Stimulated activated CD8-positive, alpha-beta memory T cell treated with anti-CD3 and anti-CD28 coated beads, Interleukin-4, amount 100 ng/mL, for 48 hours (primary cell): ENCODE data around the gene NADK2.

Experiments used
- DNase-seq: peaks from one replicate; pipeline ENCODE4 v3.0.0-alpha.2; 2020

The NADK2 gene

DNA sequence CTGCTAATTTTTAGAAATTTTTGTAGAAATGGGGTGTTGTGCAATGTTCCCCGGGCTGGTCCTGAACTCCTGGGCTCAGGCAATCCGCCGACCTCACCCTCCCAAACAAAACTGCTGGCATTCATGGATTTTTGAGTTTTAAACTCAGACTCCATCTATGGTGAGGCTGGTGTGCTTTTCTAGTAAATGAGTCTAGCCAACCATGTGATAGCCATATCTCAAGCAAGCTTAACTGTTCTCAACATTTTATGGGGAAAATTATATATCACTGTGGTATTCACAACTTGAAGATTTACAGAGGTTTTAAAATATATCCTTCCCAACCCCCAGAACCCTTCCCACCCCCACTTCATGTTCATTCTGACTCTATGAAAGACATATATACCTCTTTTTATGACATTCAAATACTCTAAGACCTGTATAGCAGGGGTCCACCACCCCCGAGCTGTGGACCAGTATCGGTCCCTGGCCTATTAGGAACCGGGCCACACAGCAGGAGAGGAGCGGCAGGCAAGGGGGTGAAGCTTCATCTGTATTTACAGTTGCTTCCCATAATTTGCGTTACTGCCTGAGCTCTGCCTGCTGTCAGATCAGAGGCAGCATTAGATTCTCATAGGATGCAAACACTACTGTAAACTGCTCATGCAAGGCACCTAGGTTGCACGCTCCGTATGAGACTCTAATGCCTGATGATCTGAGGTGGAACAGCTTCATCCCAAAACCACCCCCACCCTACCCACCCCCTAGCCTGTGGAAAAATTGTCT is 4.5 kb upstream of the NADK2 start:
- DNase-seq: no peak

DNA sequence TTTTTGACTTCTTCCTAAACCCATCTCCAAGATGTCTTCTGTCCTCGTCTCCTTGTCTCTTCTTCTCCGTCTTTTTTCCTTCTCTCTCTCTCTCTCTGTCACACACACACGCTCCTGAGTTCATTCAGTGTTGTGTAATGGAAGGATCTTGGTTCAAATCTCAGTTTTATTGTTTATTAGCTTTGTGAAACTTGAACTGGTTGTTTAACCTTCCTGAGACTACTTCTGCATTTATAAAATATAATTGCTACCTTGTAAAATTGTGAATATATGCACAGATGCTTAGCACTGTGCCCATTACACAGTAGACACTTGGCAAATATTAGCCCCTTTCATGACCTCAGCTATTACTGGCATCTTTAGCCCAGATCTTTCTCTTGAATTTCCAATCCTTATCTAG is 2.4 kb upstream of the NADK2 start:
- DNase-seq: no peak

GRCh38 chr5:36243653-36244052 is 1.9 kb upstream of the NADK2 start:
- DNase-seq: no peak

DNA sequence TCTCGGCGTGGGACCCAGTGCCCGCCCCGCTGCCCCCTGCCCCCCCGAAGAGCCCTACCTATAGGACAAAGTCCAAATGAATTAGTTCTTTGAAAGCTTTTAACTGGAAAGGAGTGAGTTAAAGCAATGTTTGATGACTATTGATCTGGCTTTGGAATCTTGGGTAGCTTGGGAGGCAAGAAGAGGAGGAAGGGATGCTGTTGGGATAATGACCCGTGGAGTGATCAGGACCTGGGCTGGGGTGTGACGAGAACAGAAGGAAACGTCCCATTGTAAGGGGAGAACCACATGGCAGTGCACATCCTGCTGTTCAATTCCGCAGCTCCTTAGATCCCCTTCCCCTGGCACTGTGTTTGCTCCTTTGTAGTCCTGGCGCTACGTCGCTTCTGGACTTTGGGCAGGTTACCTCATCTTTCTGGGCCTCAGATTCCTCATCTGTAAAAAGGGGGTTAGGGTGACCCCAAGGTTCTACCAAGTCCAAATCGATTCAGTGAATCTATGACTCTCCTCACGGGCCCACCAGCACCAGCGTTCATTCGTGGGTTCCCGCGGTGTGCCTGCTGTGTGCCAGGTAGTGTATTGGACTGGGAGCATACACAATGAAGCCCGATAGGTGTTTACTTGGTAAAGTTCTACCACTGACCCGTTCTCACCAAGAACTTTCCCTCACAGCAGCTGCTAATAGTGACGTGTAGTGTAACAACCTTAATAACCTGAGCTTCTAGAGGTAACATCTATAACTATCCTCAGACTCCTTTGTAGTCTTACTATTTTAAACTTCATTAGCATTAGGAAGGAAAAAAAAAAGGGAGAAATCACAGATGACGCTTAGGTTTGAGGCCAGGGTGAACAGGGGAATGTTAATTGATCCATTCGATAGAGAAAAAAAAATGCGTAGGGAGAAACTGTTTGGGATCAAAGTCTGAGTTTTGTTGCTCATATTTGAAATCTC is 1.1 kb upstream of the NADK2 start:
- peak; percentile 26 for DNase-seq

GRCh38 chr5:36240779-36241630 is 720 bp downstream of the NADK2 start:
- DNase-seq: peak; percentile 63

DNA sequence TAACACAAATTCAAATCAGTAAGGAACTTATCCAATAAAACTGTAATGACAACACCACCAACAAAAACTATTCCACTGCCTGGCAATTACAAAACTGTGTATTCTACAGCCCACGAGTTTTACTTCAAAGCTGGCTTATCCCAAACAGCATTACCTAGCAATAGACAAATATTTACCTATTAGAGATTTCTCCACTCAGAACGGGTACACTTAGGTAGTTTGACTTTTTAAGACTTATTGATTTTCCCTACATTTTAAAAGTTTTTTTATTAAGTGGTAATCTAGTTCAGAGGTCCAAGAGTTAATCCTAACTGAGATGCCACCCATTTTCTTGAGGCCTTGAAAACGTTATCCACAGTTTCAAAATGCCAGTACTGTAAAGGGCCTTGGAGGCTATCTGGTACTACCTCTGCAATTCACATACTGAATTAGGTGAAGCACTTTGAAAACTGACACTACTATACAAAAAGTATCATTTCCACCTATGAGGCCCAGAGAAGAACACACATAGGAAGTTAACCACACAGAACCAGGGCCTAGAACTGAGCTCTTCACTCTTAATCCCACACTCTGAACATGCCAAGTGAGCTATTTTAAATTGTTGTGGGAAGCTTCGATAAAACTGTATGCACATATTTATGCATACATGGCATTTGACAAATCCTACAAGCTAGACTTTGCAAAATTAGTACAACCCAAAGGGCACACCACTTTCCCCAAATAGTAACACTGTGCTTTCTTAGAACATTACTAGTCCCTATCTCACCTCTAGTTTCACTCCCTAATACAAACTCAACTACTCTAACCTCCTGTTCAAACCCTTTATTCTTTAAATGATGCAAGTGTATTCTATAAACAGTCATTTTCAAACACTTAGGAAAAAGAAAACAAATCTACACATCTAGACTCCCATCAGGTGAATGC is 2.1 kb downstream of the NADK2 start:
- no peak for DNase-seq

GRCh38 chr5:36238502-36239295 is 3.0 kb downstream of the NADK2 start:
- DNase-seq: no peak

DNA sequence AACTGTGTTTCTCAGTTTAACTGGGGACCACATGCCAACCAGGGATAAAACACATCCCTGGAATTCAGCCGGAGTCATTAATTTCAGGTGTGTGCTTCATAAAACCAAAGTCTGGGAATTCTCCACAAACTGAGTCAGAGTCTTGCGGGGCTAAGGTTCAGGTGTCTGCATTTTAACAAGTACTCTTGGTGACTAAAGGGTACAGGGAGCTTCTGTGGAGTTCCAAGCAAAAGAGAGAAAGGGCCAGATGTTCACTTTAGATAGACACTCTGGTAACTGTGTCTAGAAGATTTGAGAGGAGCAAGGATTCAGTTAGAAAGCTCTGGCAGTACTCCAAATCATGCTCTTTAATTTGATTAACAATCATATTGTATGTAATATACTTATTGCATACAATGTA is 4.0 kb downstream of the NADK2 start:
- DNase-seq: no peak

GRCh38 chr5:36236801-36237200 is 4.9 kb downstream of the NADK2 start:
- DNase-seq: no peak

- no peak for DNase-seq
Measured at GRCh38 chr5:36232533-36232932, 9.2 kb downstream of the NADK2 start.

- DNase-seq: no peak
Measured at GRCh38 chr5:36230151-36230790, 11.5 kb downstream of the NADK2 start.

- DNase-seq: no peak
Measured at GRCh38 chr5:36228505-36228904, 13.2 kb downstream of the NADK2 start.

- DNase-seq: no peak
Measured at GRCh38 chr5:36227046-36227445, 14.7 kb downstream of the NADK2 start.

GRCh38 chr5:36222620-36223019 is 19.1 kb downstream of the NADK2 start:
- DNase-seq: no peak

DNA sequence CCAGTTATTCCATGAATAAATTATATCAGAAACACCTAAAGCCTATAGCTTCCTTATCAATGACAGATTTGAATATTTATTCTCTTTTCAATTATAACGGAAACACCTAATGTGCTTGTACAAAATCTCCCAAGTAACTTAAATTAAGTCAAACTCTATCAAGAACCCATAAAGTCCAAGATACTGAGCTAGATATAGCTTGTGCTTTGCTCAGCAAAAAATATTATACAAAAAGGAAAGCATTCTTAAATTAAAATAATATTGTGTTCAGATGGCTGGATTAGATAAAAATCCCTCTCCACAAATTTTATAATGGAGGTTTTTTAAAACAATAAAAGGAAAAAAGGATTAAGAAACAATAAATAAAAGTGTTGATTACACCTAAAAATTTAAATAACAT is 23.7 kb downstream of the NADK2 start:
- DNase-seq: no peak

- no peak for DNase-seq
Measured at GRCh38 chr5:36217567-36217966, 24.2 kb downstream of the NADK2 start.

DNA sequence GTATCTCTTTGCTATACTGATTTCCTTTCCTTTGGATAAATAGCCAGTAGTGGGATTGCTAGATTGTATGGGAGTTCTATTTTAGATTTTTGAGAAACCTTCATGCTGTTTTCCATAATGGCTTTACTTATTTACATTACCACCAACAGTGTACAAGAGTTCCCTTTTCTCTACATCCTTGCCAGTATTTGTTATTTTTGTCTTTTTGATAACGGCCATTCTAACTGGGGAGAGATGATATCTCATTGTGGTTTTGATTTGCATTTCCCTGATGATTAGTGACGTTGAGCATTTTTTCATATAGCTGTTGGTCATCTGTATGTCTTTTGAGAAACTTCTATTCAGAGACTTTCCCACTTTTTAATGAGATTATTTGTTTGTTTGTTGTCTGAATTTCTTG is 25.8 kb downstream of the NADK2 start:
- DNase-seq: no peak

- no peak for DNase-seq
Measured at GRCh38 chr5:36214436-36214835, 27.3 kb downstream of the NADK2 start.

GRCh38 chr5:36209664-36210063 is 32.1 kb downstream of the NADK2 start:
- no peak for DNase-seq

GRCh38 chr5:36208786-36209185 is 32.9 kb downstream of the NADK2 start:
- DNase-seq: no peak

GRCh38 chr5:36206913-36207312 is 34.8 kb downstream of the NADK2 start:
- DNase-seq: no peak
